Neuron (in vitro differentiated cells): ENCODE measurements around the gene CCSER2.

ENCODE experiments used
- H2AFZ ChIP-seq: one replicate; pipeline ENCODE4 v1.6.1; 2013; ENCODE audit warnings: low read depth, mild to moderate bottlenecking, inconsistent platforms, low read length, moderate library complexity
- H3K27me3 ChIP-seq: one replicate; pipeline ENCODE4 v1.6.1; 2013; ENCODE audit warnings: low read length; ENCODE audit not compliant: insufficient read depth
- H3K36me3 ChIP-seq: one replicate; pipeline ENCODE4 v1.6.1; 2013; ENCODE audit warnings: low read length; ENCODE audit not compliant: insufficient read depth
- H3K4me1 ChIP-seq: one replicate; pipeline ENCODE4 v1.6.1; 2013; ENCODE audit warnings: low read length; ENCODE audit not compliant: insufficient read depth
- H3K4me3 ChIP-seq: 2 replicates; pipeline ENCODE4 v1.5.1; 2013; ENCODE audit warnings: mild to moderate bottlenecking, low read length, moderate library complexity
- H3K9me3 ChIP-seq: one replicate; pipeline ENCODE4 v1.6.1; 2013; ENCODE audit warnings: low read length

Gene CCSER2

DNA sequence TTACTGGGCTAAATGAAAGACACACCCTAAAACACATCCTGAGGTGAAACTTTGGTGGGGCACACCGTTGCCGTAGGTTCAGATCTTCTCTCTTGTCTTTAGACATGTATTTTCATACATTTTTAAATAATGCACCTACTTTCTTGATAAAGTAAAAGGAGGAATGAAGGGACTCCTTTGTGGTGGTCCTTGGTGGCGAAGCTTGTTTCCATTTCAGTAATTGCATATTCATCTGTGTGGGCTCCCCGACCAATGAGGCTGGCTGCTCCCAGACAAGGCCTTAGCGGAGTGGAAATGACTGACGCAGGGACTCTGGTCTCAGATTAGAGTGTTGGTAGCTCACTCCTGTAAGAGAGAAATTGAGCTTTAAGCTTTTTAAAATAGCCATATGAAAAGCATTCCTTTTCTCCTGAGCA, 815 bp downstream of the CCSER2 start:
- H3K27me3 ChIP-seq, result no peaks in the 10 kb centered on the region
- H3K4me1 ChIP-seq, result peaks cover 21% of the 10 kb centered on the region
- no peaks in the 10 kb centered on the region for H3K36me3 ChIP-seq
- peak overlapping the region; percentile 64 for H3K4me3 ChIP-seq
- peak overlapping the region; percentile 47 for H2AFZ ChIP-seq
- H3K9me3 ChIP-seq, result no peaks in the 10 kb centered on the region

DNA sequence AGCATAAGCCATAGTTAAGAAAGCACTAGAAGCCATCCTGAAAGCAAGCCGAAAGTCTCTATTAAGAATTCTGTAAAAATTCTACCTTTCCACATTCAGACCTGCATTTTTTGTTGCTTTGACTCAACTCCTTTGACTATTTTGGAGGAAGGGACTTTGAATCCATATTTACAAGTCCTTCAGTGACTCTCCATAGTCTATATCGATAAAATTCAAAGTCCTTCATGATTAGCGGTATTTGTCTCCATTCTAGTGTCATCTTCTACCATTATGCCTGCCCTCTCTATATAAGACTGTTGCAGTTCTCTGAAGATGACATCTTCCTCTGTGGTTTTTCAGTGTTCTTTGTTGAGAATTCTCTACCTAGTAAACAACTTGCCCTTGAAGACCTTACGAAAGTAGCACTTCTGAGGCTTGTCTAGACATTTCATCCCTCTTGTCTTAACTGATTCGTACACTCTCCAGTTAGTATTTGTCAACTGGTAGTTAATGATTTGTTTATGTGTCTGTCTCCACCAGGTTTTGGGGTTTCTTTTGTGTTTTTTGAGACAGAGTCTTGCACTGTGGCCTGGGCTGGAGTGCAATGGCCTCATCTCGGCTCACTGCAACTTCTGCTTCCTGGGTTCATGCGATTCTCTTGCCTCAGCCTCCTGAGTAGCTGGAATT, 1.7 kb downstream of the CCSER2 start:
- peak overlapping the region; percentile 64 for H3K4me3 ChIP-seq
- H3K4me1 ChIP-seq, result peaks cover 21% of the 10 kb centered on the region
- no peaks in the 10 kb centered on the region for H3K9me3 ChIP-seq
- no peak overlapping the region for H2AFZ ChIP-seq
- no peaks in the 10 kb centered on the region for H3K36me3 ChIP-seq
- no peaks in the 10 kb centered on the region for H3K27me3 ChIP-seq

DNA sequence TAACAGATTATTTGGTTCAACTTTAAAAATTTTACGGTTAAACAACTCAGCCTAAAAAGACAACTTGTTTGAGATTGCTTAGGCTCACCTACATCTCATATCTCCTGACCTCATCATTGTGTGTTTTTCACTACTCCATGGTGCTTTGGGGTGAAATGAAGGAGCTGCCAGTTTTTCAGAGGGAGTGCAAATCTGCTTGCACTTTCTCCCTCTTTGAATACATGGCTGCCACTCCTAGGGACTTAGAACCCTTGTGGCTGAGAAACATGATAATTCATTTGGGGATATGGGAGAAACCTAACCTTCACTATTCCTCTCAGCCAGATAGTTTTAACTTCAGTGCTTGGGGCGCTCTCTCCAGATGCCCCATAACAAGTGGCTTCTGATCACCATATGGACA, 2.7 kb downstream of the CCSER2 start:
- no peaks in the 10 kb centered on the region for H3K36me3 ChIP-seq
- no peak overlapping the region for H2AFZ ChIP-seq
- H3K9me3 ChIP-seq, result no peaks in the 10 kb centered on the region
- H3K4me3 ChIP-seq, result no peak overlapping the region
- H3K4me1 ChIP-seq, result peaks cover 21% of the 10 kb centered on the region
- no peaks in the 10 kb centered on the region for H3K27me3 ChIP-seq

DNA sequence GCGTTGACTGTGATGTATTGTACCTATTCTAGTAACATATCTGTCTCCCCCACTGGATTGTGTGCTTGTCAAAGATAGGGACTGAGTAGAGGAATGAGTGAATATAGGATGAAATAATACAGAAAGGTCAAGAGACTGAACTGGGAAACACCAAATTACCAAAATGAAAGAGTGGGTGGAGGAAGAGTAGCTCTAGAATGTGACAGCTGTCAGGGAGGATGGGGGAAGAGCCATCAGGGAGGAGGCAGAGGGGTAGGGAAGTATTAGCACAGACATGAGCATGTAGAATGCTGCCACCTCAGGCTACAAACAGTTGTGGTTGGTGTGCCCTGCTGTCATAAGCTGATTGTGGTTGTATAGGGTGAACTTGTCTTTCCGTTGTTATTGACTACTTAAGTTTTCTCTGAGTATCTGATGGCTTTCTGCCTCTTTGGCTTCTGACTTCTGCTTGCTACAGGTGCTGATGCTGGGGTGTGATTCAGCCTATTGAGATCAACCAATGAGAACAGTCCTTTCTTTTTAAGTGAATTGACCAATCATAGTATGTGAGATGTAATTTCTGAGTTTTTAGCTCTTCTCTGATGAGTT, 5.6 kb downstream of the CCSER2 start:
- Histone ChIP-seq H2AFZ (no peak overlapping the region), H3K9me3 (no peaks in the 10 kb centered on the region), H3K4me1 (peaks cover 16% of the 10 kb centered on the region), H3K27me3 (no peaks in the 10 kb centered on the region), H3K4me3 (no peak overlapping the region), H3K36me3 (no peaks in the 10 kb centered on the region)

DNA sequence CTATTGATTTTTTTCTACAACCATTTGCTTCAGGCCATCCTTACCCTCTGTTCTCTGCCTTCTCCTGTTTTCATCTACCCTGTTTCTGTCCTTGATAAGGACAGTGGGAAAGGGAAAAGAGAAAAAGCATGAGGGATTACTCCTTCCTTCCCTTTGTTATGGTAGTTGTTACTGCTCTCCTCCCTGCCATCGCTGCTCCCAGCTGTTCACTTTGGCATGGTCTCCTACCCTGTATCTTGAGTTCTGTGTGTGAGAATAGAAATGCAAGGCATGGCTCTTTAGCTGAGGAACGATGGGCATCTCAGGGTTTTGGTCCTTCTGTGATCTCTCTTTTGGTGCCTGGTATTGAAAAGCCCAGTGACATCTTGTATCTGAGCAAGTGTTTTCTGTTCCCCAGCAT, 6.4 kb downstream of the CCSER2 start:
- Histone ChIP-seq H3K36me3 (no peaks in the 10 kb centered on the region), H2AFZ (no peak overlapping the region), H3K4me1 (peaks cover 13% of the 10 kb centered on the region)

DNA sequence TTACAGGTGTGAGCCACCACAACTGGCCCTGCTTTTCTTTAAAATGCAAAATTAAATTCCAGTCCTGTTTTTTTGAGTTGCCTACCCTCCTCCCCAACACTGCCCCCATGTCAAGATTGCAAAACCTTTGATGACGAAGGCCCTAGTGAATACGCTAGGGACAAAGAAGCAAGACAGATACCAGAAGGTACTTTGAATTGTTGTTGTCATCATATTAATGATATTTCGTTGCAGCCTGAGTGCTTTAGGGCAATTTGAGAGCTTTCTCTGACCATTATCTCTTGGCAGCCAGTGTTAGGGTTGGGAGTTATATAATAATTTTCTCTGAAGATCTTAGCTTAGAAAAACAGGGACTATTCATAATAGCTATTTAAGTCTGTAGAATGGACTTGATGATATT, 7.1 kb downstream of the CCSER2 start:
- no peak overlapping the region for H3K4me3 ChIP-seq
- H3K27me3 ChIP-seq, result no peaks in the 10 kb centered on the region
- H3K4me1 ChIP-seq, result peaks cover 6% of the 10 kb centered on the region
- H2AFZ ChIP-seq, result no peak overlapping the region
- H3K36me3 ChIP-seq, result no peaks in the 10 kb centered on the region
- no peaks in the 10 kb centered on the region for H3K9me3 ChIP-seq

More for the DNA sequence above, 6.4 kb downstream of the CCSER2 start:
- H3K27me3 ChIP-seq, result no peaks in the 10 kb centered on the region
- H3K4me3 ChIP-seq, result no peak overlapping the region
- H3K9me3 ChIP-seq, result no peaks in the 10 kb centered on the region

DNA sequence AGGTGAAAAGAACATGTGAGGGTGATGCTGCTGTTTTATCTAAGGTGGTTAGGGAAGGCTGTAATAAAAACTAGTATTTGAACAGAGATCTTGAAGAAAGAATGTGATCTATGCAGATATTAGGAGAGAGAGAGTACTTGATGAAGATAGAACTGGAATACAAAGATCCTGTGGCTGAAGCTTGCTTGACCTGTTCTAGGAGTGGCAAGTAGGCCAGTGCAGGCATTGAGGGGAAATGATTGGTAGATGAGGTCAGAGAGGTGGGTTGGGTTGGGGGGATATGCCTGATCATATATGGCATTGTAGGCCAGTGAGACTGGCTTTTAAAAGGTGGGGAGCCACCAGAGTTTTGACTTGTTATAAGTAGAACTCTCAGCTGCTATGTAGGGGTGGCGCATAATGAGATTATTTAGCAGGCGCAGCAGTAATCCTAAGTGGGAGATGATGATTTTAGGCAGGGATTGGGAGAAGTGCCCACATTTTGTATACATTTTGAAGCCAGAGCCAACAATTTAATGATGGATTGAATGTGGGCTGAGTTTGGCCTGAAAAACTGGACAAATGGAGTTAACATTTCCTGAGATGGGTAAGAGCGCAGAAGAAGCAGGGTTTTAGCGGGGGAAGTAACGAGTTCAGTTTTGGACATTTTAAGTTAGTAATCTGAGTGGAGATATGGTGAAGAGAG, 8.2 kb downstream of the CCSER2 start:
- Histone ChIP-seq H3K9me3 (no peaks in the 10 kb centered on the region), H2AFZ (no peak overlapping the region), H3K4me1 (no peaks in the 10 kb centered on the region), H3K36me3 (no peaks in the 10 kb centered on the region), H3K27me3 (no peaks in the 10 kb centered on the region), H3K4me3 (no peak overlapping the region)

DNA sequence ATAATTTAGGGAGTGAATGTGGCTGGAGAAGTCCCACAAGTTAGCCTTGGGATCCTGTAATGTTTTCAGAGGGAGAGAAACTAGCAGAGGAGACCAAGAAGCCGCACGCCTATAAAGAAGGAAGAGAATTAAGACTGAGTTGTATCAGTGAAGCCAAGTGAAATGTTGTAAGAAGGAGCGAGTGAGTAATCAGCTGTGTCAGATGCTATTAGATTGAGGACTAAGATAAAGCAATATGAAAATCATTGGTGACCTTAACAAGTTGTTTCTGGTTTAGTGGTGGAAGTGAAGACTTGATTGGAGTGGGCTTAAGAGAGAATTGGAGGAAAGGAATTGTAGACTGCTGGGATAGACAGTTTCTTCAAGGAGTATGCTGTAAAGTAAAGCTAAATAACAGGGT, 8.8 kb downstream of the CCSER2 start:
- Histone ChIP-seq H3K9me3 (no peaks in the 10 kb centered on the region), H3K4me3 (no peak overlapping the region)

DNA sequence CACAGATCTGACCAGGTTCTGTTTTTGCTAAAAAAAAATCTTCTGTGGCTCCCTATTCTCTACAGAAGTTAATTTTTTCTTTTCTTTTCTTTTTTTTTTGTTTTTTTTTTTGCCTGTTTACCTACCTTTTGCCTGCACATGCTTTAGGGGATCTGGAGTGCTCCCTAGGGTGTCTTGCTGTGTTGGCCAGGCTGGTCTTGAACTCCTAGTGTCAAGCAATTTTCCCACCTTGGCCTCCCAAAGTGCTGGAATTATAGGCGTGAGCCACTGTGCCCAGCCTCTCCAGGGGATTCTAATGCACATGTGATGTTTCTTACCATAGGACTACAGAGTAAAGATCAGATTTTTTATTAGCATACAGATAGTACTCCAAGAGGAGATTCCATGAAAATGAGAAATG, 10.6 kb downstream of the CCSER2 start:
- Histone ChIP-seq H3K9me3 (no peaks in the 10 kb centered on the region), H2AFZ (no peak overlapping the region), H3K27me3 (no peaks in the 10 kb centered on the region), H3K4me1 (no peaks in the 10 kb centered on the region), H3K36me3 (no peaks in the 10 kb centered on the region), H3K4me3 (no peak overlapping the region)

More for the DNA sequence above, 8.8 kb downstream of the CCSER2 start:
- Histone ChIP-seq H3K4me1 (no peaks in the 10 kb centered on the region), H3K36me3 (no peaks in the 10 kb centered on the region), H2AFZ (no peak overlapping the region), H3K27me3 (no peaks in the 10 kb centered on the region)

DNA sequence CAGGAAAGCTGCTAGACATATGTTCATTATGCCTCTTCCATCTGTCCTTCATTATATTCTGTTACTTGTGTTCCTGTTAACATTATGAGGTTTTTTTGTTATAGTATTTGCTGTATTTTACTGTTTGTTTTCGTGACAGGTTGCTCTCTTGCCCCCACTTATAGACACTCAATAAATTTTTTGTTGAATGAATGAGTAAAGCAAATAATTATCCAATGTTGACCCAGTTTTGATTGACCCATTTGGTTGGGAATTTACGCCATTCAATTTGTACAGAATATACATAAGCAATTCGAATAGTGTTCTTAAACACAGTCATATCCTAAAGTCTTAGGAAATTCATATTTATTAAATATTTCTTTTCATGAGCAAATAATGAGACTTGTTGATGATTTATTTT, 11.8 kb downstream of the CCSER2 start:
- Histone ChIP-seq H3K36me3 (no peaks in the 10 kb centered on the region), H3K4me3 (no peak overlapping the region), H3K9me3 (no peaks in the 10 kb centered on the region), H3K27me3 (no peaks in the 10 kb centered on the region), H3K4me1 (no peaks in the 10 kb centered on the region), H2AFZ (no peak overlapping the region)

DNA sequence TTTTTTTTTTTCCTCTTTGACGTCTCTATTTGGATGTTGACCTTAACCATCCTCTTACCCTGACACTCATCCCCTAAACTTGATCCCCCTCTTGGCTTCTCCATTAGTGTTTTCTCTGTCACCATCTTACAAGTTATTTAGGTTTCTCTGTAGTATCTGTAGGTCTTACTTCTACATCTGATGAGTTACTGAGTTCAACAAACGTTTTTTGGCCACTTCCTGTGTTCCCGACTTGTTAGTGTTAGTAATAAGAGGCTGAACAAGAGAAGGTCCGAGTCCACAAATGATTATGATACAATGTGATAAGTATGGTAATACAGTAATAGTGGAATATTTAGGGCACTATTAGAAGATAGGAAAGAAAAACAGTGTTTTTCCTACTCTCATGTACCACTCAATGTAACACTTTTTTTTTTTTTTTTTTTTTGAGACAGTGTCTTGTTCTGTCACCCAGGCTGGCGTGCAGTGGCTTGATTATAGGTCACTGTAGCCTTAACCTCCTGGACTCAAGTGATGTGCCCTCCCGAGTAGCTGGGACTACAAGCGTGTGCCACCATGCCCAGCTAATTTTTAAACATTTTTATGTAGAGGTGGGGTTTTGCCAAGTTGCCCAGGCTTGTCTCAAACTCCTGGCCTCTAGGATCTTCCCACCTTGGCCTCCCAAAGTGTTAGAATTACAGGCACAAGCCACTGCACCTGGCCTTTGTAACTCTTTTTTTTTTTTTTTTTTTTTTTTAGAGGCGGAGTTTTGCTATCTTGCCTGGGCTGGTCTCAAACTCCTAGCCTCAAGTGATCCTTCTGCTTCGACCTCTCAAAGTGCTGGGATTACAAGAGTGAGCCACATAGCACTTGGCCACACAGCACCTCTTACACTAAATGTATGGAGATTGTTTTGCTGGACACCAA, 12.5 kb downstream of the CCSER2 start:
- Histone ChIP-seq H3K27me3 (no peaks in the 10 kb centered on the region), H2AFZ (no peak overlapping the region), H3K9me3 (no peaks in the 10 kb centered on the region), H3K4me1 (no peaks in the 10 kb centered on the region), H3K36me3 (no peaks in the 10 kb centered on the region), H3K4me3 (no peak overlapping the region)

DNA sequence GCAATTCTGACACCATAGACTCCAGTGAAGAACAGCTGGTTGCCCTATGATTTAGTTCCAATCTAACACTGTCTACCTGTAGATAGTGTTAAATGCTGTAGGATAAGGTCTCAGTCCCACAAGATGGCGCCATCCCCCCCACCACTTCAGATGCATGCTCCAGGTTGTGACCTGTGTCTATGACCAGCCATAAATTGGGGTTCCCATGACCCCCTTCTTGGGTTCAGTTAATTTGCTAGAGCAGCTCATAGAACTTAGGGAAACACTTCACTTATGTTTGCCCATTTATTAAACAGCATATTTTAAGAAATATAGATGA, 13.1 kb downstream of the CCSER2 start:
- Histone ChIP-seq H3K4me3 (no peak overlapping the region), H3K9me3 (no peaks in the 10 kb centered on the region), H2AFZ (no peak overlapping the region), H3K4me1 (no peaks in the 10 kb centered on the region), H3K36me3 (no peaks in the 10 kb centered on the region), H3K27me3 (no peaks in the 10 kb centered on the region)

DNA sequence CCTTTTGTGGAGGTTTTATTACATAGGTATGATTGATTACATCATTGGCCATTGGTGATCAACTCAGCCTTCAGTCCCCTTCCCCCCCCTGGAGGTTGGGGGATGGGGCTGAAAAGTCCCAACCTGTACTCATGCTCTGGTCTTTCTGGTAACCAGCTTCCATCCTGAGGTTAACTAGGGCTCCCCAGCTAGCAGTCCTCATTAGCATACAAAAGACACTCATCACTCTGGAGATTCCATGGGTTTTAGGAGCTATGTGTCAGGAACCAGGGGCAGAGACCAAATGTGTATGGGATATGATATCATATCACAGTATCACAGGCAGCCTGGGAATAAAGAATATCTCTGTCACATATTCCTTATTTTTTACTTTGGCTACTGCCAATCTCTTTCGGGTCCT, 13.6 kb downstream of the CCSER2 start:
- Histone ChIP-seq H3K9me3 (no peaks in the 10 kb centered on the region), H3K27me3 (no peaks in the 10 kb centered on the region), H3K36me3 (no peaks in the 10 kb centered on the region)

More for the DNA sequence above, 13.6 kb downstream of the CCSER2 start:
- Histone ChIP-seq H3K4me3 (no peak overlapping the region), H2AFZ (no peak overlapping the region), H3K4me1 (no peaks in the 10 kb centered on the region)
